ENCODE data around the gene DSCAM. TPM values are rescaled to one million over a fixed set of nuclear protein-coding genes. Genes with fewer than 3 reads are reported as not detected.
"Not testable (repeated sequence)": the region's sequence is repeated elsewhere in the genome, so short reads cannot be mapped to it uniquely, and the experiment has no call there.

DSCAM gene
- polyA plus RNA-seq (ENCODE audit: insufficient read length) = 1.2 TPM

GRCh38 chr21:40846587-40847411, at the start of gene DSCAM:
TSS of gene DSCAM (minus strand) at chr21:40847158. CDS start at chr21:40846661, 497 bp downstream.
- no peak for DNase-seq (ENCODE audit: low read depth)

GRCh38 chr21:40895697-40896096, 48.7 kb upstream of the DSCAM start:
- DNase-seq (ENCODE audit: low read depth) = not testable (repeated sequence)

GRCh38 chr21:40886931-40887330, 40.0 kb upstream of the DSCAM start:
- no peak for DNase-seq (ENCODE audit: low read depth)

- no peak for DNase-seq (ENCODE audit: low read depth)
Measured at GRCh38 chr21:40886006-40886405, 39.0 kb upstream of the DSCAM start.

GRCh38 chr21:40882192-40882915, 35.4 kb upstream of the DSCAM start:
- DNase-seq (ENCODE audit: low read depth) = no peak

GRCh38 chr21:40881767-40882166, 34.8 kb upstream of the DSCAM start:
- DNase-seq (ENCODE audit: low read depth) = no peak

- DNase-seq (ENCODE audit: low read depth) = no peak
Measured at GRCh38 chr21:40871099-40871498, 24.1 kb upstream of the DSCAM start.

- no peak for DNase-seq (ENCODE audit: low read depth)
Measured at GRCh38 chr21:40863839-40864238, 16.9 kb upstream of the DSCAM start.

- no peak for DNase-seq (ENCODE audit: low read depth)
Measured at GRCh38 chr21:40858517-40858916, 11.6 kb upstream of the DSCAM start.

GRCh38 chr21:40853956-40854688, 7.2 kb upstream of the DSCAM start:
- DNase-seq (ENCODE audit: low read depth) = no peak

- DNase-seq (ENCODE audit: low read depth) = no peak
Measured at GRCh38 chr21:40852563-40852962, 5.6 kb upstream of the DSCAM start.

- DNase-seq (ENCODE audit: low read depth) = no peak
Measured at GRCh38 chr21:40851749-40852148, 4.8 kb upstream of the DSCAM start.

- DNase-seq (ENCODE audit: low read depth) = no peak
Measured at GRCh38 chr21:40850071-40850470, 3.1 kb upstream of the DSCAM start.

- DNase-seq (ENCODE audit: low read depth) = no peak
Measured at GRCh38 chr21:40847951-40848350, 993 bp upstream of the DSCAM start.

GRCh38 chr21:40846103-40846502, 855 bp downstream of the DSCAM start:
- no peak for DNase-seq (ENCODE audit: low read depth)

GRCh38 chr21:40845441-40845995, 1.4 kb downstream of the DSCAM start:
- DNase-seq (ENCODE audit: low read depth) = no peak

GRCh38 chr21:40844935-40845334, 2.0 kb downstream of the DSCAM start:
- DNase-seq (ENCODE audit: low read depth) = no peak

- DNase-seq (ENCODE audit: low read depth) = no peak
Measured at GRCh38 chr21:40842197-40842552, 4.8 kb downstream of the DSCAM start.

GRCh38 chr21:40841524-40842196, 5.3 kb downstream of the DSCAM start:
- peak; percentile 22 for DNase-seq (ENCODE audit: low read depth)

GRCh38 chr21:40840401-40841125, 6.4 kb downstream of the DSCAM start:
- DNase-seq (ENCODE audit: low read depth) = no peak

- no peak for DNase-seq (ENCODE audit: low read depth)
Measured at GRCh38 chr21:40839521-40839920, 7.4 kb downstream of the DSCAM start.

Measured in forelimb muscle (tissue), 1 donor.